HFF-Myc (cell line): Measurements from ENCODE around the gene CRIM1.

Experiments
- DNase-seq: peaks from one replicate; pipeline ENCODE4 v3.0.0-alpha.2; 2011; ENCODE audit warnings: low read depth; ENCODE audit errors: extremely low read depth
- H3K4me3 ChIP-seq: replicated peaks from 2 replicates; pipeline ENCODE4 v1.5.1; 2011; ENCODE audit warnings: low read depth, mild to moderate bottlenecking, control low read depth, low read length
- CTCF ChIP-seq: IDR thresholded peaks from 2 replicates; pipeline ENCODE4 v1.5.1; 2012; ENCODE audit warnings: mild to moderate bottlenecking, low read depth, low read length, control low read depth; ENCODE audit errors: missing control alignments

CRIM1 gene

GRCh38 chr2:36511858-36512603 lies 156.5 kb downstream of the CRIM1 start:
- no peak for DNase-seq
- H3K4me3 ChIP-seq = no peak overlapping the region
- TF ChIP-seq CTCF = no peak

GRCh38 chr2:36512705-36513104 lies 157.1 kb downstream of the CRIM1 start:
- no peak for TF ChIP-seq CTCF

GRCh38 chr2:36513661-36514060 lies 158.1 kb downstream of the CRIM1 start:
- no peak for DNase-seq
- no peak for TF ChIP-seq CTCF
- H3K4me3 ChIP-seq = no peak overlapping the region

More at GRCh38 chr2:36512705-36513104, 157.1 kb downstream of the CRIM1 start:
- DNase-seq = no peak
- no peak overlapping the region for H3K4me3 ChIP-seq

- no peak for DNase-seq
- H3K4me3 ChIP-seq = no peak overlapping the region
- no peak for TF ChIP-seq CTCF
Measured at GRCh38 chr2:36515538-36515937, 160.0 kb downstream of the CRIM1 start.

- H3K4me3 ChIP-seq = no peak overlapping the region
- no peak for DNase-seq
- TF ChIP-seq CTCF = no peak
Measured at GRCh38 chr2:36516136-36516870, 160.7 kb downstream of the CRIM1 start.

- no peak for TF ChIP-seq CTCF
- no peak for DNase-seq
- no peak overlapping the region for H3K4me3 ChIP-seq
Measured at GRCh38 chr2:36520431-36520830, 164.9 kb downstream of the CRIM1 start.

- no peak overlapping the region for H3K4me3 ChIP-seq
- no peak for DNase-seq
- no peak for TF ChIP-seq CTCF
Measured at GRCh38 chr2:36523153-36523552, 167.6 kb downstream of the CRIM1 start.
